RWPE1 (cell line): Measurements from ENCODE around the gene TMEM60.
A peak's percentile ranks its signal among the peaks of the same experiment; 100 is the strongest.

Source experiments
- CTCF ChIA-PET: fragments of 350-600 bp; sonication (Branson Sonifier 250); formaldehyde crosslinking; extraction: SDS; loops from one replicate; lab custom pipeline; 2021; lab: Yijun Ruan, JAX
- POLR2A ChIA-PET: fragments of 400-600 bp; formaldehyde crosslinking; extraction: SDS; loops from one replicate; lab custom pipeline; 2020; ENCODE audit warnings: antibody characterized with exemption; ENCODE audit not compliant: low non-redundant PET; lab: Yijun Ruan, JAX
- DNase-seq: peaks from one replicate; pipeline ENCODE4 v3.0.0; 2012; ENCODE audit warnings: low spot score
- H3K27ac ChIP-seq: fragments of 450-650 bp; 2 replicates; pipeline ENCODE4 v1.5.1; 2017
- CTCF ChIP-seq: fragments of 450-650 bp; conservative IDR thresholded peaks from 2 replicates; pipeline ENCODE4 v1.5.1; 2017; ENCODE audit warnings: low read depth, mild to moderate bottlenecking

Gene TMEM60

GRCh38 chr7:77802557-77803405 is 4.5 kb upstream of the TMEM60 start:
- CTCF ChIA-PET, result no interaction called here
- H3K27ac ChIP-seq, result no peak overlapping the region
- TF ChIP-seq CTCF, result no peak
- DNase-seq, result no peak
- POLR2A ChIA-PET, result no interaction called here

- TF ChIP-seq CTCF, result no peak
- ChIA-PET CTCF (no interaction called here), POLR2A (no interaction called here)
- no peak overlapping the region for H3K27ac ChIP-seq
- no peak for DNase-seq
These were observed 2.5 kb upstream of the TMEM60 start for GRCh38 chr7:77800730-77801129.

GRCh38 chr7:77800158-77800557 is 1.9 kb upstream of the TMEM60 start:
- no peak overlapping the region for H3K27ac ChIP-seq
- ChIA-PET CTCF (no interaction called here), POLR2A (no interaction called here)
- no peak for TF ChIP-seq CTCF
- no peak for DNase-seq

- peak; percentile 7 for DNase-seq
- ChIA-PET CTCF (interaction anchor here (0.6 to 1.0 kb wide), 4 partner anchors 11 to 364 kb away, joined by 3 to 6 read pairs (median 4); no protein-coding TSS in a partner anchor), POLR2A (no interaction called here)
- peak overlapping the region; percentile 90 for H3K27ac ChIP-seq
- TF ChIP-seq CTCF, result peak; percentile 35; the same call in 1 of the 2 replicates
These were observed 1.1 kb upstream of the TMEM60 start for GRCh38 chr7:77799078-77799964.

GRCh38 chr7:77797734-77798393 is 370 bp downstream of the TMEM60 start:
- ChIA-PET CTCF (interaction anchor here (1.0 kb wide), 1 partner anchor 38 kb away, joined by 6 read pairs; no protein-coding TSS in a partner anchor), POLR2A (no interaction called here)
- no peak for TF ChIP-seq CTCF
- peak overlapping the region; percentile 90 for H3K27ac ChIP-seq
- peak; percentile 33 for DNase-seq

- no peak for TF ChIP-seq CTCF
- ChIA-PET POLR2A (no interaction called here), CTCF (no interaction called here)
- H3K27ac ChIP-seq, result no peak overlapping the region
- DNase-seq, result no peak
These were observed 1.3 kb downstream of the TMEM60 start for GRCh38 chr7:77796960-77797359.
